Activated T-helper 17 cell treated with anti-CD3 and anti-CD28 coated beads, Interleukin-2, amount 50 U/mL, for 72 hours (primary cell): ENCODE measurements around the gene SLC25A47. TPM values are rescaled to one million over a fixed set of nuclear protein-coding genes. Genes with fewer than 3 reads are reported as not detected.

Experiments
- ATAC-seq: fragments of 150-1000 bp; cut with Tn5 transposase; replicated peaks from 2 replicates; pipeline ENCODE4 v1.10.0; 2021; ENCODE audit warnings: mild to moderate bottlenecking, moderate library complexity
- H3K27ac Mint-ChIP-seq: one replicate; pipeline ENCODE4 v1.8.0; 2022; ENCODE audit warnings: mixed read lengths
- H3K27me3 Mint-ChIP-seq: one replicate; pipeline ENCODE4 v1.8.0; 2022; ENCODE audit warnings: mixed read lengths
- H3K36me3 Mint-ChIP-seq: one replicate; pipeline ENCODE4 v1.8.0; 2022; ENCODE audit warnings: low read depth, mild to moderate bottlenecking, mixed read lengths
- H3K4me1 Mint-ChIP-seq: one replicate; pipeline ENCODE4 v1.8.0; 2022; ENCODE audit warnings: mixed read lengths
- H3K4me3 Mint-ChIP-seq: one replicate; pipeline ENCODE4 v1.8.0; 2022; ENCODE audit warnings: mild to moderate bottlenecking, mixed read lengths
- H3K9me3 Mint-ChIP-seq: one replicate; pipeline ENCODE4 v1.8.0; 2022; ENCODE audit warnings: mixed read lengths
- total RNA-seq, 2 donors: library from RNA; stranded (reverse); gene quantifications; one replicate each; pipeline ENCODE4 v1.2.3, GENCODE V29; 2022

Gene SLC25A47
- total RNA-seq, 2 donors from 2014 or later: not detected

DNA sequence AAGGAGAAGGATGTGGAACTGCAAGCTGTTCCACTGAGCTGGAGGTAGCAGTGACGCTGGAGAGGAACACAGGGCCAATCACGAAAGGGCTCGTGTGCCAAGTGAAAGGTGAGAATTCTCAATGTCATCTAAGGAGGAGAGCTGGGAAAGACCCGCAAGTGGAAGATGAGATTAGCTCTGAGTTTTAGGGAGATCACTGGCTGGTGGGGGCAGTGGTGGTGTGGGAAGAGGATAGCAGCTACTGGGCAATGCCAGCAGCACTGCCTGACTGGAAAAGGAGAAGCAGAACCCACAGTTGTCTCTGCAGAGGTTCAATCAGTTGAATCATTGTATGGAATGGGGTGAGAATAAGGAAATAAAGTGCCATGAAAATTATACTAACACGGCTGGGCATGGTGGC lies 27.8 kb downstream of the SLC25A47 start:
- H3K27me3 Mint-ChIP-seq: no peaks in the 10 kb centered on the region
- peaks cover 98% of the 10 kb centered on the region for H3K36me3 Mint-ChIP-seq
- no peak overlapping the region for H3K4me3 Mint-ChIP-seq
- H3K9me3 Mint-ChIP-seq: no peaks in the 10 kb centered on the region
- H3K27ac Mint-ChIP-seq: peak overlapping the region; percentile 30
- peaks cover 7% of the 10 kb centered on the region for H3K4me1 Mint-ChIP-seq
- ATAC-seq: no peak

GRCh38 chr14:100358396-100358795 lies 35.3 kb downstream of the SLC25A47 start:
- peak overlapping the region; percentile 25 for H3K27ac Mint-ChIP-seq
- no peak for ATAC-seq
- no peak overlapping the region for H3K4me3 Mint-ChIP-seq
- H3K36me3 Mint-ChIP-seq: peaks cover 100% of the 10 kb centered on the region
- H3K27me3 Mint-ChIP-seq: no peaks in the 10 kb centered on the region
- H3K9me3 Mint-ChIP-seq: no peaks in the 10 kb centered on the region
- peaks cover 12% of the 10 kb centered on the region for H3K4me1 Mint-ChIP-seq

DNA sequence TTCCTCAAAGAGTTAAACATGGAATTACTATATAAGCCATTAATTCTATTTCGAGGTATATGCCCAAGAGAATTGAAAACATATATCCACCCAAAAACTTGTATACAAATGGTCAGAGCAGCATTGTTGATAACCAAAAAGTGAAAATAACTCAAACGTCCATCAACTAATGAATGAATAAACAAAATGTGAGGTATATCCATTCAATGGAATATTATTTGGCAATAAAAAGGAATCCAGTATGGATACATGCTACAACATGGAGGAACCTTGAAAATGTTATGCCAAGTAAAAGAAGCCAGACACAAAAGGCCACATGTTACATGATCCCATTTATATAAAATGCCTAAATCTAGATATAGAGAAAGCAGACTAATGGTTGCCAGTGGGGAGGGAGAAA lies 36.0 kb downstream of the SLC25A47 start:
- H3K36me3 Mint-ChIP-seq: peaks cover 100% of the 10 kb centered on the region
- no peak for ATAC-seq
- H3K27ac Mint-ChIP-seq: peak overlapping the region; percentile 25
- H3K9me3 Mint-ChIP-seq: no peaks in the 10 kb centered on the region
- peaks cover 12% of the 10 kb centered on the region for H3K4me1 Mint-ChIP-seq
- no peaks in the 10 kb centered on the region for H3K27me3 Mint-ChIP-seq
- H3K4me3 Mint-ChIP-seq: no peak overlapping the region

DNA sequence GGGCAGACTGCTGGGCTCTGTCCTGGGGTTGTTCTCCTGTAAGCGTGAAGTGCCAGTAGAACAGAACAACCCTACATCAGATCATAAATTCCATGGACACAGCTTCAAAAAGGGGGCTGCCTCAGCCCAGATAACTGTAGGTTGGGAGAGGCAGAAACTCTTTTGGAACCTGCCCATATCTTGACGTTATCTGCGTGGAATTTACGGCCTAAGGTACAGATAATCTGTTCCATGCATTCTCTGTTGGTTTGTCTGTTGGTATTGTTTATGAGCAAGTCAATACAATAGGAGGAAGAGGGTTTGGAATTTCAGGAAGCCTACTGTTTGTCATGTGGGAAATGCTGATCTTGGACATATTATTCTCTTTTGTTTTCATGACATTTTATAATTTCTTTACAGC lies 36.7 kb downstream of the SLC25A47 start:
- H3K9me3 Mint-ChIP-seq: no peaks in the 10 kb centered on the region
- H3K27ac Mint-ChIP-seq: no peak overlapping the region
- H3K27me3 Mint-ChIP-seq: no peaks in the 10 kb centered on the region
- H3K4me3 Mint-ChIP-seq: no peak overlapping the region
- H3K36me3 Mint-ChIP-seq: peaks cover 100% of the 10 kb centered on the region
- ATAC-seq: no peak
- H3K4me1 Mint-ChIP-seq: peaks cover 12% of the 10 kb centered on the region

- no peaks in the 10 kb centered on the region for H3K27me3 Mint-ChIP-seq
- no peak overlapping the region for H3K27ac Mint-ChIP-seq
- ATAC-seq: no peak
- no peaks in the 10 kb centered on the region for H3K9me3 Mint-ChIP-seq
- H3K4me3 Mint-ChIP-seq: no peak overlapping the region
- peaks cover 19% of the 10 kb centered on the region for H3K4me1 Mint-ChIP-seq
- H3K36me3 Mint-ChIP-seq: peaks cover 100% of the 10 kb centered on the region
Measured at GRCh38 chr14:100361626-100362025, 38.5 kb downstream of the SLC25A47 start.

GRCh38 chr14:100362311-100362927 lies 39.3 kb downstream of the SLC25A47 start:
- H3K27ac Mint-ChIP-seq: peak overlapping the region; percentile 36
- H3K9me3 Mint-ChIP-seq: no peaks in the 10 kb centered on the region
- H3K4me3 Mint-ChIP-seq: no peak overlapping the region
- H3K4me1 Mint-ChIP-seq: peaks cover 25% of the 10 kb centered on the region
- H3K27me3 Mint-ChIP-seq: no peaks in the 10 kb centered on the region
- H3K36me3 Mint-ChIP-seq: peaks cover 100% of the 10 kb centered on the region
- no peak for ATAC-seq

- Mint-ChIP-seq H3K27ac (peak overlapping the region; percentile 36), H3K4me3 (no peak overlapping the region), H3K27me3 (no peaks in the 10 kb centered on the region), H3K36me3 (peaks cover 100% of the 10 kb centered on the region), H3K9me3 (no peaks in the 10 kb centered on the region), H3K4me1 (peaks cover 30% of the 10 kb centered on the region)
- ATAC-seq: no peak
Measured at GRCh38 chr14:100363053-100363452, 39.9 kb downstream of the SLC25A47 start.

- Mint-ChIP-seq H3K27me3 (no peaks in the 10 kb centered on the region), H3K27ac (peak overlapping the region; percentile 15), H3K36me3 (peaks cover 100% of the 10 kb centered on the region), H3K4me3 (no peak overlapping the region), H3K9me3 (no peaks in the 10 kb centered on the region), H3K4me1 (peaks cover 27% of the 10 kb centered on the region)
- ATAC-seq: no peak
Measured at GRCh38 chr14:100364403-100364802, 41.3 kb downstream of the SLC25A47 start.

DNA sequence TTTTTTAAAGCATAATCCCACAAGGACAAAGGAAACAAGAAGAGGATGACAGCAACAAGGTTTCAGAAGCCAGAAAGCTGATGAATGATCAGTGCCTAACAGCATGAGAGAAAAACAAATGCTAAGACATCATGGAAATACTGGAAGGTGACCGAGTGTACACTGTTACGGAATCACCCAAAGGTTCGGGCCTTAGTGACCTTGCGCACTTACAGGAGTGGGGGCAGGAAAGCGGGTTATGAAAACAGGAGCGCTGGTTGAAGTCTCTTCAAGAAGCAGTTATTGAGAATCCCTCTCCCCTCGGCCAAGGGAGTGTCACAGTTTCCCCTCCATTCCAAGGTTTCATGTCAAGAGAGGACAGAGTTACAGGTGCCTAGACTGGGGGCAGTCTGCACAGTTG lies 42.6 kb downstream of the SLC25A47 start:
- H3K27ac Mint-ChIP-seq: peak overlapping the region; percentile 71

DNA sequence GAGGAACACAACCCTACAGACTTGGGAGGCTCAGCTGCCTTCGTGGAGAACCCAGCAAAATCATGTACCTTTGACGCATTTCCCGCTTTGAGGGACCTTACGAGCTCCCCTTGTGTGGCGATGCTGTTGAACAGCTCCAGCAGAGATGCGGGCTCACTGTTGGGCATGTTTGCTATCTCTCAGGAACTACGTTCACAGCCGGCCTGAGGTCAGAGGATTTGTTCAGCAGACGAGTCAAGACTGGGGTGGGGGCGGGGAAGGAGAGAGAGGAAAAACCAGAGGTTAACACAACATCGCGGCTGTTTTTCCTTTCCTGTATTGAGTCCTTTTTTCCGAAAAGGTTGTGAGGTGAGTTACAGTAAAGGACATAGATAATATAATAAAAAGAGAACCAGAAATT lies 45.9 kb downstream of the SLC25A47 start:
- peak; percentile 10 for ATAC-seq
- peaks cover 100% of the 10 kb centered on the region for H3K36me3 Mint-ChIP-seq
- peak overlapping the region; percentile 70 for H3K27ac Mint-ChIP-seq
- no peaks in the 10 kb centered on the region for H3K9me3 Mint-ChIP-seq
- peak overlapping the region; percentile 87 for H3K4me3 Mint-ChIP-seq
- no peaks in the 10 kb centered on the region for H3K27me3 Mint-ChIP-seq
- peaks cover 42% of the 10 kb centered on the region for H3K4me1 Mint-ChIP-seq

More for the DNA sequence above, 42.6 kb downstream of the SLC25A47 start:
- H3K27me3 Mint-ChIP-seq: no peaks in the 10 kb centered on the region
- peaks cover 100% of the 10 kb centered on the region for H3K36me3 Mint-ChIP-seq
- H3K4me3 Mint-ChIP-seq: peak overlapping the region; percentile 38
- no peaks in the 10 kb centered on the region for H3K9me3 Mint-ChIP-seq
- peaks cover 35% of the 10 kb centered on the region for H3K4me1 Mint-ChIP-seq
- ATAC-seq: no peak

DNA sequence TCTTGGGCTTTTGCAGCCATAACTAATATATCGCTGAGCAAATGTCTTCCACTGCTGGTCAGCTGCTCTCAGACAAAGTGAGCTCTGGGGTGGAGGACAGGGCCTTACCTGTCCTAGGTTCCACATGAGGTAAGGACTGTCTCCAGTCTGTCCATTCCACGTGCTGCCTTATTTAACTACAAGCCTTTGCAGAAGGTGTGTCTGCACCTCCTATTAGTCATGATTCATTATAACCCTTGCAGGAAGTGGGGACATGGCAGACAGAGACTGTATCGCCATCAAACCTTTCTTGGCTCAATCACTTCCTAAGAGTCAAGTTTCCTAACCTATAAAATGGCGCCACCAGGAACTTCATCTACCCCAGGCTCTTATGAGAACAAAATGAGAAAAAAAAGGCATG lies 46.9 kb downstream of the SLC25A47 start:
- Mint-ChIP-seq H3K27ac (no peak overlapping the region), H3K36me3 (peaks cover 100% of the 10 kb centered on the region), H3K27me3 (no peaks in the 10 kb centered on the region), H3K4me1 (peaks cover 42% of the 10 kb centered on the region), H3K4me3 (peak overlapping the region; percentile 87), H3K9me3 (no peaks in the 10 kb centered on the region)
- ATAC-seq: no peak

DNA sequence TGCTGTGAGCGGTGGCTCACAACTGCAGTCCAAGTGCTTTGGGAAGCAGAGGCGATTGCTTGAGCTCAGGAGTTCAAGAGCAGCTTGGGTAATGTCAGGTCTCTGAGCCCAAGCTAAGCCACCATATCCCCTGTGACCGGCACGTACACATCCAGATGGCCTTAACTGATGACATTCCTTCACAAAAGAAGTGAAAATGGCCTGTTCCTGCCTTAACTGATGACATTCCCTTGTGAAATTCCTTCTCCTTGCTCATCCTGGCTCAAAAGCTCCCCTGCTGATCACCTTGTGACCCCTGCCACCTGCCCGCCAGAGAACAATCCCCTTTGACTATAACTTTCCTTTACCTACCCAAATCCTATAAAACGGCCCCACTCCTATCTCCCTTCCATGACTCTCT lies 48.6 kb downstream of the SLC25A47 start:
- Mint-ChIP-seq H3K27ac (peak overlapping the region; percentile 41), H3K4me3 (peak overlapping the region; percentile 87), H3K9me3 (no peaks in the 10 kb centered on the region), H3K4me1 (peaks cover 35% of the 10 kb centered on the region), H3K27me3 (no peaks in the 10 kb centered on the region), H3K36me3 (peaks cover 96% of the 10 kb centered on the region)
- no peak for ATAC-seq

DNA sequence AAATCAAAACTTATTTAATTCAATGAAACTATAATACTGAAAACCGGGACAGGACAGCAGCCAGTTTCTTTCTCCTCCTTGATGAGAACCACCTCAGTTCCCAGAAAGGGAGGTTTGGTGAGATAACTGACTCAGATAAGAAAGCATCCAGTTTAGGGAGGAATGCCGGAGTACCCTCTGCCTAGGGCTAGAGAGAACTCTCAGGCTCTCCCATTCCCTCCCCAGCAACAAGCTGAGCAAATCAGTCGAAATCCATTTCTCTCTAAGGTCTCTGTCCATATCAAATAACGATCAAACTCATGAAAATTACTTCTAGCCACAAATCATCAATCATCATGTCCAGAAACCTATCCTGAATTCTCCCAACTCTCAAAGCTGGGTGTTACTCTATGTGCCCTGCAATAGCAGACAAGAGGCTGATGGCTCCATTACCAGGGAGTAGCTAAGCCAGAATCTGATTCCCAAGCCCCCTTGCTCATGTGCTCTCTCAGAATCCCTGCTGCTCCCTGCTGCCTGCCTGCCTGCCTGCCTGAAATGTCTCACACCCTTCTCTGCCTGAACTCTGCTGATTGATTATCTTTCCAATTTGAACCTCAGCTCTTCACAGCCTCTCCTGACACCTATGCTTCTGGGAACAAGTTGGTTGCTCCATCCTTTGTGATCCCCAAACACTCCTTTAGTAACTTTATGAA lies 49.4 kb downstream of the SLC25A47 start:
- Mint-ChIP-seq H3K4me1 (peaks cover 35% of the 10 kb centered on the region), H3K27me3 (no peaks in the 10 kb centered on the region), H3K9me3 (no peaks in the 10 kb centered on the region), H3K36me3 (peaks cover 89% of the 10 kb centered on the region), H3K27ac (peak overlapping the region; percentile 98), H3K4me3 (peak overlapping the region; percentile 87)
- ATAC-seq: no peak

DNA sequence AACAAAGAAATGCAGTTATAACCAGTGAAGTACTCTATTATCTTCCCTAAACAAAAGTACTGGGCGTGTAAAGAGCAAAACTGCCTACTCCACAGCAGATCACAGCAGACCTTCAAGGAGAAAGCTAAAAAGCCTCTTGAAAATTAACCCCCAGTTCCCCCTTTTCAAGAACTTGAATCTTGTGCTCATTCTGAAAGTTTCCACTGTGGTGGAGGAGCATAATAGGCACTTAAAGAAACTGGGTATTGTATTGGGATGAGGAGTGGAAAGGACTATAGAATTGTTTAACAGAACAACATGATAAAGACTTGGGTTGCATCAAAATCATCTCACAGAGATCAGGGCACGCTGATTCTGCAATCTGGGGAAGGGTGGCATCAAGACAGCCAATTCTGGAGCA lies 51.1 kb downstream of the SLC25A47 start:
- Mint-ChIP-seq H3K27me3 (no peaks in the 10 kb centered on the region), H3K4me1 (peaks cover 30% of the 10 kb centered on the region), H3K27ac (peak overlapping the region; percentile 98), H3K4me3 (peak overlapping the region; percentile 87), H3K36me3 (peaks cover 71% of the 10 kb centered on the region), H3K9me3 (no peaks in the 10 kb centered on the region)
- ATAC-seq: no peak

GRCh38 chr14:100374876-100375265 lies 51.7 kb downstream of the SLC25A47 start:
- H3K27me3 Mint-ChIP-seq: no peaks in the 10 kb centered on the region
- H3K4me1 Mint-ChIP-seq: peaks cover 28% of the 10 kb centered on the region
- H3K4me3 Mint-ChIP-seq: peak overlapping the region; percentile 87
- no peak for ATAC-seq
- peaks cover 65% of the 10 kb centered on the region for H3K36me3 Mint-ChIP-seq
- H3K9me3 Mint-ChIP-seq: no peaks in the 10 kb centered on the region
- peak overlapping the region; percentile 98 for H3K27ac Mint-ChIP-seq
